GM18868 (cell line): ENCODE data around the gene PHACTR1.
"Not testable (repeated sequence)": the region's sequence is repeated elsewhere in the genome, so short reads cannot be mapped to it uniquely, and the experiment has no call there.

Source experiments
- ATAC-seq: cut with Tn5 transposase; IDR thresholded peaks from one replicate; pipeline ENCODE4 v1.9.1; 2021; ENCODE audit warnings: mild to moderate bottlenecking, moderate library complexity; ENCODE audit not compliant: unreplicated experiment

Gene PHACTR1

GRCh38 chr6:13217206-13217905 lies 500.8 kb downstream of the PHACTR1 start:
- ATAC-seq = no peak

GRCh38 chr6:13220266-13220665 lies 503.7 kb downstream of the PHACTR1 start:
- ATAC-seq = no peak

- ATAC-seq = no peak
These were observed 505.5 kb downstream of the PHACTR1 start for GRCh38 chr6:13222048-13222447.

GRCh38 chr6:13226071-13226470 lies 509.5 kb downstream of the PHACTR1 start:
- no peak for ATAC-seq

- peak; percentile 3 for ATAC-seq
These were observed 512.0 kb downstream of the PHACTR1 start for GRCh38 chr6:13228264-13229204.

- ATAC-seq = peak; percentile 84
These were observed 512.9 kb downstream of the PHACTR1 start for GRCh38 chr6:13229205-13230085.

- no peak for ATAC-seq
These were observed 516.5 kb downstream of the PHACTR1 start for GRCh38 chr6:13233106-13233505.

- no peak for ATAC-seq
These were observed 517.6 kb downstream of the PHACTR1 start for GRCh38 chr6:13234130-13234529.

- ATAC-seq = no peak
These were observed 518.8 kb downstream of the PHACTR1 start for GRCh38 chr6:13235339-13235738.

GRCh38 chr6:13237318-13237717 lies 520.8 kb downstream of the PHACTR1 start:
- no peak for ATAC-seq

GRCh38 chr6:13238017-13238416 lies 521.5 kb downstream of the PHACTR1 start:
- no peak for ATAC-seq

- ATAC-seq = no peak
These were observed 522.2 kb downstream of the PHACTR1 start for GRCh38 chr6:13238640-13239216.

GRCh38 chr6:13239530-13240455 lies 523.2 kb downstream of the PHACTR1 start:
- no peak for ATAC-seq

- ATAC-seq = no peak
These were observed 524.8 kb downstream of the PHACTR1 start for GRCh38 chr6:13241364-13241763.

GRCh38 chr6:13242178-13242577 lies 525.6 kb downstream of the PHACTR1 start:
- ATAC-seq = no peak

- ATAC-seq = no peak
These were observed 526.0 kb downstream of the PHACTR1 start for GRCh38 chr6:13242590-13242989.

- ATAC-seq = no peak
These were observed 526.5 kb downstream of the PHACTR1 start for GRCh38 chr6:13243033-13243432.

GRCh38 chr6:13243745-13244144 lies 527.2 kb downstream of the PHACTR1 start:
- not testable (repeated sequence) for ATAC-seq

GRCh38 chr6:13247627-13248026 lies 531.1 kb downstream of the PHACTR1 start:
- no peak for ATAC-seq

GRCh38 chr6:13248053-13248452 lies 531.5 kb downstream of the PHACTR1 start:
- no peak for ATAC-seq
